ENCODE measurements around the gene FRZB.

DNA sequence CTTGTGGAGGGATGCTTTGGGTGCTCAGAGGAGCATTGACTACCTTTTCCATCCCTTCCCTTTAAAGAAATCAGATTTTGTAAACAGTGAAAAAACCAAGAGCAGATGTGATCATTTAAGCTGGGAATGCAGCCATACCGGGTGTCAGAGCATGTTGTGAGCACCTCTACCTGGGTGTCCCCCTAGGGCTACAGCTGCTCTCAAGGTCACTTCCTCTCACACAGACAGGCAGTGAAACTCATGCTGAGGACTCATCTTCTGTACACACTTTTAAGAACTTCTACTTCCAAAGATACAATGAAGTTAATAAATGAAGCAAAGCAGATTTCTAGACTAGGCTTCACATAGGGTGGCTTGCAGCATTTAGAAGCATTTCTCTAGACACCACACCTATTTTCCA, 48.4 kb upstream of the FRZB start:
- TF ChIP-seq EZH2 (IDR thresholded peaks at IDR 0.05), result no peak
- TF ChIP-seq FOXP2 (optimal IDR thresholded peaks at IDR 0.05; ENCODE audit: control extremely low read depth, extremely low read length, insufficient read depth), result no peak

Measured in SK-N-MC (cell line).